Neural progenitor cell (in vitro differentiated cells): ENCODE data around the gene SUN1. TPM values are rescaled to one million over a fixed set of nuclear protein-coding genes. Genes with fewer than 3 reads are reported as not detected.

Source experiments
- DNase-seq: peaks from one replicate; pipeline ENCODE4 v3.0.0-alpha.2; 2016; ENCODE audit warnings: low spot score
- H2AFZ ChIP-seq: fragments of 200-600 bp; sonication (generic); replicated peaks from 2 replicates; pipeline ENCODE4 v1.6.1; 2016; ENCODE audit warnings: antibody characterized with exemption
- H3F3A ChIP-seq: fragments of 200-600 bp; sonication (generic); 2 replicates; pipeline ENCODE4 v1.6.1; 2016; ENCODE audit warnings: antibody characterized with exemption, low read depth
- H3K27ac ChIP-seq: fragments of 200-600 bp; sonication (generic); 2 replicates; pipeline ENCODE4 v1.5.1; 2016; ENCODE audit warnings: mild to moderate bottlenecking
- H3K27me3 ChIP-seq: fragments of 200-600 bp; sonication (generic); 2 replicates; pipeline ENCODE4 v1.6.1; 2016; ENCODE audit warnings: mild to moderate bottlenecking, moderate library complexity
- H3K36me3 ChIP-seq: fragments of 200-600 bp; sonication (generic); 2 replicates; pipeline ENCODE4 v1.5.1; 2016
- H3K4me1 ChIP-seq: fragments of 200-600 bp; sonication (generic); 2 replicates; pipeline ENCODE4 v1.6.1; 2016; ENCODE audit warnings: mixed run types
- H3K4me2 ChIP-seq: fragments of 200-600 bp; sonication (generic); 2 replicates; pipeline ENCODE4 v1.6.1; 2016
- H3K4me3 ChIP-seq: fragments of 200-600 bp; sonication (generic); 2 replicates; pipeline ENCODE4 v1.5.1; 2016
- H3K79me2 ChIP-seq: fragments of 200-600 bp; sonication (generic); 2 replicates; pipeline ENCODE4 v1.6.1; 2016; ENCODE audit warnings: low read depth
- H3K9ac ChIP-seq: fragments of 200-600 bp; sonication (generic); 2 replicates; pipeline ENCODE4 v1.6.1; 2016
- H3K9me3 ChIP-seq: fragments of 200-600 bp; sonication (generic); 2 replicates; pipeline ENCODE4 v1.5.1; 2016; ENCODE audit warnings: low read depth
- H4K20me1 ChIP-seq: fragments of 200-600 bp; sonication (generic); 2 replicates; pipeline ENCODE4 v1.6.1; 2016; ENCODE audit warnings: low read depth
- H3K27ac Mint-ChIP-seq: 3 replicates; pipeline ENCODE4 v1.8.0; 2021; ENCODE audit warnings: mixed read lengths
- H3K27me3 Mint-ChIP-seq: 2 replicates; pipeline ENCODE4 v1.8.0; 2022; ENCODE audit warnings: low read depth, mild to moderate bottlenecking, inconsistent platforms, moderate library complexity, mixed read lengths; ENCODE audit not compliant: insufficient read depth
- H3K36me3 Mint-ChIP-seq: 3 replicates; pipeline ENCODE4 v1.8.0; 2021; ENCODE audit warnings: mixed read lengths
- H3K4me1 Mint-ChIP-seq: 3 replicates; pipeline ENCODE4 v1.8.0; 2021; ENCODE audit warnings: mixed read lengths
- H3K4me3 Mint-ChIP-seq: 3 replicates; pipeline ENCODE4 v1.8.0; 2021; ENCODE audit warnings: mild to moderate bottlenecking, moderate library complexity, mixed read lengths
- H3K9me3 Mint-ChIP-seq: 3 replicates; pipeline ENCODE4 v1.8.0; 2020; ENCODE audit warnings: mixed read lengths
- EZH2 ChIP-seq: fragments of 200-600 bp; sonication (generic); IDR thresholded peaks from 2 replicates; pipeline ENCODE4 v1.6.1; 2017; ENCODE audit warnings: antibody characterized with exemption, mild to moderate bottlenecking, moderate library complexity
- EZH2phosphoT487 ChIP-seq: fragments of 200-600 bp; sonication (generic); IDR thresholded peaks from 2 replicates; pipeline ENCODE4 v1.6.1; 2017; ENCODE audit warnings: antibody characterized with exemption
- total RNA-seq: library from RNA; depleted of rRNA; stranded (reverse); fragments of >200 nt; gene quantifications from 2 replicates; pipeline ENCODE4 v1.2.3, GENCODE V29; 2015; ENCODE audit warnings: low replicate concordance
- TF ChIP-seq, protein P1 (sequence below): fragments of 200-600 bp; sonication (generic); IDR thresholded peaks from 2 replicates; pipeline ENCODE4 v1.5.1; 2017; ENCODE audit warnings: antibody characterized with exemption, mild to moderate bottlenecking

Gene SUN1
- total RNA-seq, 1 donor from 2014 or later: 104 TPM

DNA sequence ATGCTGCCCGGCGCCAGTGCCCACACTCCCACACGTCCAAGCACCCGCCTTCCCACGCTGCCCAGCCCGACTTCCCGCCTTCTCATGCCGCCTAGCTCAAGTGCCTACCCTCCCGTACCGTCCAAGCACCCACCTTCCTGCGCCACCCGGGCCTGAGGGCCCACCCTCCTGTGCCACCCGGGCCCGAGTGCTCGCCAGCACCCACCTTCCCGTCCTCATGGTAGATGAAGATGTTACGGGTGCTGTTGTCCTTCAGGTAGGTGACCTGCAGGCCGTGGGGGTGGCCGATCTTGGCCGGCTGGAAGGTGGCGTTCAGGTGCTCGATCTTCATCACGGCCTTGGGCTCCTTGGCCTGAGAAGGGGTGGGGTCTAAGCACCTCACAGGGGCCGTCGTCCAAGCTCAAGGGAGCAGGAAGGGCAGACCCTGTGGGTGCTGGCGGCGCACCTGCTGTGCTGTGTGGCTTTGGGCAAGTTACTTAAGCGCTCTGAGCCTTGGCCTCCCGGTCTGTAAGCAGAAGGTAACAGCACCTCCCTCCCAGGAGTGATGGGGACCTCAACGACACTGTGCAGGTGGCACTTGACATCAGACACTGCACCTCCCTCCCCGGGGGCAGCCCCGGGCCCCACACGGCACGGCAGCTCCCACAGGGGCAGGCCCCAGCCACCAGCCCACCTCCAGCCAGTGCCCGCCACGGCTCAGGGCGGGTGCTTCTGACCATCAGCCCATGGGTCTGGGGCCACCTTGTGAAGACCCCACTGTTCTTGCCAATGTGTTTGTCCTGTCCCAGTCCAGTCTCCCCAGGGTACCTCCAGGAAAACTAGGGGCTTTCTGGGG is 71.9 kb downstream of the SUN1 start:
- no peaks in the 10 kb centered on the region for H3K9me3 Mint-ChIP-seq
- peaks cover 4% of the 10 kb centered on the region for H3K4me1 Mint-ChIP-seq
- no peak overlapping the region for H3K27ac ChIP-seq
- H3K79me2 ChIP-seq: no peaks in the 10 kb centered on the region
- no peak overlapping the region for H3K4me3 Mint-ChIP-seq
- H3K4me3 ChIP-seq: no peak overlapping the region
- H3K27me3 Mint-ChIP-seq: peaks cover 17% of the 10 kb centered on the region
- H3K27ac Mint-ChIP-seq: no peak overlapping the region
- H3F3A ChIP-seq: no peaks in the 10 kb centered on the region
- H3K9ac ChIP-seq: no peak overlapping the region
- no peak for DNase-seq
- peaks cover 2% of the 10 kb centered on the region for H3K4me1 ChIP-seq
- no peaks in the 10 kb centered on the region for H3K36me3 ChIP-seq
- H3K9me3 ChIP-seq: no peaks in the 10 kb centered on the region
- no peaks in the 10 kb centered on the region for H4K20me1 ChIP-seq
- H2AFZ ChIP-seq: no peak overlapping the region
- H3K36me3 Mint-ChIP-seq: no peaks in the 10 kb centered on the region
- peaks cover 53% of the 10 kb centered on the region for H3K27me3 ChIP-seq
- H3K4me2 ChIP-seq: no peak overlapping the region
- TF ChIP-seq, protein P1, sequence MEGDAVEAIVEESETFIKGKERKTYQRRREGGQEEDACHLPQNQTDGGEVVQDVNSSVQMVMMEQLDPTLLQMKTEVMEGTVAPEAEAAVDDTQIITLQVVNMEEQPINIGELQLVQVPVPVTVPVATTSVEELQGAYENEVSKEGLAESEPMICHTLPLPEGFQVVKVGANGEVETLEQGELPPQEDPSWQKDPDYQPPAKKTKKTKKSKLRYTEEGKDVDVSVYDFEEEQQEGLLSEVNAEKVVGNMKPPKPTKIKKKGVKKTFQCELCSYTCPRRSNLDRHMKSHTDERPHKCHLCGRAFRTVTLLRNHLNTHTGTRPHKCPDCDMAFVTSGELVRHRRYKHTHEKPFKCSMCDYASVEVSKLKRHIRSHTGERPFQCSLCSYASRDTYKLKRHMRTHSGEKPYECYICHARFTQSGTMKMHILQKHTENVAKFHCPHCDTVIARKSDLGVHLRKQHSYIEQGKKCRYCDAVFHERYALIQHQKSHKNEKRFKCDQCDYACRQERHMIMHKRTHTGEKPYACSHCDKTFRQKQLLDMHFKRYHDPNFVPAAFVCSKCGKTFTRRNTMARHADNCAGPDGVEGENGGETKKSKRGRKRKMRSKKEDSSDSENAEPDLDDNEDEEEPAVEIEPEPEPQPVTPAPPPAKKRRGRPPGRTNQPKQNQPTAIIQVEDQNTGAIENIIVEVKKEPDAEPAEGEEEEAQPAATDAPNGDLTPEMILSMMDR: no peak
- TF ChIP-seq EZH2 (no peak), EZH2phosphoT487 (no peak)

GRCh38 chr7:904847-905246 is 72.6 kb downstream of the SUN1 start:
- Mint-ChIP-seq H3K27me3 (peaks cover 14% of the 10 kb centered on the region), H3K4me3 (no peak overlapping the region), H3K27ac (no peak overlapping the region), H3K4me1 (peaks cover 4% of the 10 kb centered on the region), H3K36me3 (no peaks in the 10 kb centered on the region), H3K9me3 (no peaks in the 10 kb centered on the region)
- no peaks in the 10 kb centered on the region for H3K79me2 ChIP-seq
- TF ChIP-seq EZH2 (no peak), EZH2phosphoT487 (no peak)
- TF ChIP-seq, protein P1: no peak
- H2AFZ ChIP-seq: no peak overlapping the region
- H3K27me3 ChIP-seq: peaks cover 60% of the 10 kb centered on the region
- H4K20me1 ChIP-seq: no peaks in the 10 kb centered on the region
- H3K4me1 ChIP-seq: peaks cover 2% of the 10 kb centered on the region
- no peaks in the 10 kb centered on the region for H3K9me3 ChIP-seq
- no peaks in the 10 kb centered on the region for H3K36me3 ChIP-seq
- H3F3A ChIP-seq: no peaks in the 10 kb centered on the region
- no peak overlapping the region for H3K27ac ChIP-seq
- H3K9ac ChIP-seq: no peak overlapping the region
- H3K4me2 ChIP-seq: no peak overlapping the region
- DNase-seq: no peak
- H3K4me3 ChIP-seq: no peak overlapping the region

DNA sequence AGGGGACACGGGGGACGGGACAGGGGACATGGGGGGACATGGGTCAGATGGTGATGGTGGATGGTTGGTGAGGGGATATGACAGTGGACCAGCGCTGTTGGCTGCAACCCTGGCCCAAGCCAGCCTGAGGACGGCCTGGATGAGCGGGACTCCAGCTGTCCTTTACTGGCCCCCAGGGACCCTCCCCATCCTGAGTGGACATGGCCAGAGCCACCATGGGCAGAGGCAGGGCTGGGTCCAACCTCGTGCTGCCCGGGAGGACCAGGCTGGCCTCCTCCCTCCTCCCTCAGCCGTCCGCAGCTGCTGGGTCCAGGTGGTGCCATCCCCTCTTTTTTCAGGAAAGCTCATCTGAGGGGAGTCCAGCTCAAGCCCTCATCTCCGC is 74.5 kb downstream of the SUN1 start:
- Mint-ChIP-seq H3K4me1 (peaks cover 4% of the 10 kb centered on the region), H3K27me3 (peaks cover 20% of the 10 kb centered on the region), H3K4me3 (no peak overlapping the region), H3K36me3 (no peaks in the 10 kb centered on the region), H3K9me3 (no peaks in the 10 kb centered on the region), H3K27ac (no peak overlapping the region)
- Histone ChIP-seq H3K4me2 (no peak overlapping the region), H3F3A (no peaks in the 10 kb centered on the region), H3K27me3 (peaks cover 71% of the 10 kb centered on the region), H3K9ac (no peak overlapping the region), H2AFZ (no peak overlapping the region), H3K27ac (no peak overlapping the region), H3K4me1 (no peaks in the 10 kb centered on the region), H3K36me3 (no peaks in the 10 kb centered on the region), H3K9me3 (no peaks in the 10 kb centered on the region), H3K79me2 (no peaks in the 10 kb centered on the region), H4K20me1 (no peaks in the 10 kb centered on the region), H3K4me3 (no peak overlapping the region)
- TF ChIP-seq EZH2phosphoT487 (no peak), EZH2 (no peak)
- TF ChIP-seq, protein P1: no peak
- DNase-seq: no peak
